ENCODE measurements around the gene MAP3K20.
"Not testable (repeated sequence)": the region's sequence is repeated elsewhere in the genome, so short reads cannot be mapped to it uniquely, and the experiment has no call there.

The MAP3K20 gene

GRCh38 chr2:173126819-173127218 lies 51.2 kb downstream of the MAP3K20 start:
- DNase-seq, result no peak

GRCh38 chr2:173128132-173128531 lies 52.5 kb downstream of the MAP3K20 start:
- not testable (repeated sequence) for DNase-seq

- peak; percentile 51 for DNase-seq
Observed at GRCh38 chr2:173130496-173131465, 55.1 kb downstream of the MAP3K20 start.

GRCh38 chr2:173132531-173132930 lies 56.9 kb downstream of the MAP3K20 start:
- no peak for DNase-seq

- DNase-seq, result no peak
Observed at GRCh38 chr2:173134703-173135102, 59.1 kb downstream of the MAP3K20 start.

- DNase-seq, result no peak
Observed at GRCh38 chr2:173136067-173136466, 60.4 kb downstream of the MAP3K20 start.

- no peak for DNase-seq
Observed at GRCh38 chr2:173136599-173136998, 61.0 kb downstream of the MAP3K20 start.

GRCh38 chr2:173137610-173138009 lies 62.0 kb downstream of the MAP3K20 start:
- no peak for DNase-seq

GRCh38 chr2:173138962-173139361 lies 63.3 kb downstream of the MAP3K20 start:
- DNase-seq, result no peak

GRCh38 chr2:173141666-173142065 lies 66.0 kb downstream of the MAP3K20 start:
- no peak for DNase-seq

GRCh38 chr2:173145454-173145853 lies 69.8 kb downstream of the MAP3K20 start:
- DNase-seq, result no peak

GRCh38 chr2:173146590-173146989 lies 70.9 kb downstream of the MAP3K20 start:
- DNase-seq, result no peak

GRCh38 chr2:173148520-173148919 lies 72.9 kb downstream of the MAP3K20 start:
- DNase-seq, result no peak

GRCh38 chr2:173149491-173149890 lies 73.8 kb downstream of the MAP3K20 start:
- DNase-seq, result no peak

GRCh38 chr2:173150087-173150486 lies 74.4 kb downstream of the MAP3K20 start:
- no peak for DNase-seq

GRCh38 chr2:173150963-173151362 lies 75.3 kb downstream of the MAP3K20 start:
- no peak for DNase-seq

- DNase-seq, result no peak
Observed at GRCh38 chr2:173151671-173152401, 76.2 kb downstream of the MAP3K20 start.

- DNase-seq, result no peak
Observed at GRCh38 chr2:173153301-173153885, 77.7 kb downstream of the MAP3K20 start.

- DNase-seq, result no peak
Observed at GRCh38 chr2:173157676-173158293, 82.1 kb downstream of the MAP3K20 start.

GRCh38 chr2:173159791-173160463 lies 84.3 kb downstream of the MAP3K20 start:
- no peak for DNase-seq

- DNase-seq, result no peak
Observed at GRCh38 chr2:173160618-173161017, 85.0 kb downstream of the MAP3K20 start.

GRCh38 chr2:173161040-173161439 lies 85.4 kb downstream of the MAP3K20 start:
- DNase-seq, result no peak
